HEK293 (cell line): ENCODE results near the gene DMBX1.

Experiments used
- CTCF ChIA-PET: fragments of 350-600 bp; formaldehyde crosslinking; extraction: SDS; loops from one replicate; lab custom pipeline; 2021; ENCODE audit warnings: antibody characterized with exemption; lab: Yijun Ruan, JAX
- POLR2A ChIA-PET: fragments of 300-600 bp; formaldehyde crosslinking; extraction: SDS; loops from one replicate; lab custom pipeline; 2020; ENCODE audit warnings: antibody characterized with exemption, inconsistent platforms; lab: Yijun Ruan, JAX
- H3K27ac ChIP-seq: fragments of 200-500 bp; sonication (Bioruptor generic); 2 replicates; pipeline ENCODE4 v1.5.1; 2014; ENCODE audit warnings: low read depth, low read length, control low read depth, inconsistent platforms; ENCODE audit errors: extremely low read depth
- H3K36me3 ChIP-seq, 2 experiments: fragments of 200-500 bp in 1 of 2; sonication (Bioruptor generic) in 1 of 2; 1 replicate in 1 of 2; 2 replicates in 1 of 2; pipeline ENCODE4 v1.5.1; 2014 to 2017; ENCODE audit warnings: inconsistent platforms in 2 of 2, low read length in 2 of 2; ENCODE audit not compliant: control insufficient read depth in 2 of 2, insufficient read depth in 1 of 2
- H3K4me1 ChIP-seq: fragments of 200-500 bp; sonication (Bioruptor generic); 2 replicates; pipeline ENCODE4 v1.5.1; 2014; ENCODE audit warnings: mild to moderate bottlenecking, low read length, inconsistent platforms; ENCODE audit not compliant: control insufficient read depth, insufficient read depth
- H3K4me3 ChIP-seq: 2 replicates; pipeline ENCODE4 v1.5.1; 2011; ENCODE audit warnings: low read depth, mild to moderate bottlenecking, control low read depth, low read length, moderate library complexity
- H3K9me3 ChIP-seq: fragments of 200-500 bp; sonication (Bioruptor generic); 2 replicates; pipeline ENCODE4 v1.5.1; 2014; ENCODE audit warnings: low read depth, low read length, inconsistent platforms; ENCODE audit not compliant: control insufficient read depth, insufficient read depth
- BCL11B ChIP-seq: fragments of 450-650 bp; formaldehyde crosslinking; IDR thresholded peaks from 2 replicates; pipeline ENCODE4 v1.5.1; 2016; ENCODE audit warnings: low read depth, missing biosample characterization, missing genetic modification characterization
- EGR2 ChIP-seq: fragments of 450-650 bp; formaldehyde crosslinking; IDR thresholded peaks from 2 replicates; pipeline ENCODE4 v1.5.1; 2016; ENCODE audit warnings: low read depth, missing biosample characterization, missing genetic modification characterization
- KLF1 ChIP-seq: fragments of 450-650 bp; formaldehyde crosslinking; IDR thresholded peaks from 2 replicates; pipeline ENCODE4 v1.5.1; 2016; ENCODE audit warnings: missing biosample characterization, missing genetic modification characterization
- SCRT1 ChIP-seq: fragments of 450-650 bp; formaldehyde crosslinking; IDR thresholded peaks from 2 replicates; pipeline ENCODE4 v1.5.1; 2016; ENCODE audit warnings: missing biosample characterization, missing genetic modification characterization, borderline replicate concordance
- ZBTB17 ChIP-seq: fragments of 450-650 bp; formaldehyde crosslinking; IDR thresholded peaks from 2 replicates; pipeline ENCODE4 v1.5.1; 2016; ENCODE audit warnings: missing biosample characterization, missing genetic modification characterization
- ZNF155 ChIP-seq: fragments of 450-650 bp; formaldehyde crosslinking; IDR thresholded peaks from 2 replicates; pipeline ENCODE4 v1.5.1; 2016; ENCODE audit warnings: missing biosample characterization, missing genetic modification characterization
- ZNF221 ChIP-seq: fragments of 450-650 bp; formaldehyde crosslinking; IDR thresholded peaks from 2 replicates; pipeline ENCODE4 v1.5.1; 2017; ENCODE audit warnings: missing biosample characterization, missing genetic modification characterization, borderline replicate concordance
- ZNF239 ChIP-seq: fragments of 450-650 bp; formaldehyde crosslinking; IDR thresholded peaks from 2 replicates; pipeline ENCODE4 v1.5.1; 2016; ENCODE audit warnings: missing biosample characterization, missing genetic modification characterization
- ZNF292 ChIP-seq: fragments of 450-650 bp; formaldehyde crosslinking; IDR thresholded peaks from 2 replicates; pipeline ENCODE4 v1.5.1; 2016; ENCODE audit warnings: low read depth, missing biosample characterization, missing genetic modification characterization, borderline replicate concordance
- ZNF391 ChIP-seq: fragments of 450-650 bp; formaldehyde crosslinking; IDR thresholded peaks from 2 replicates; pipeline ENCODE4 v1.5.1; 2016; ENCODE audit warnings: low read depth, missing biosample characterization, missing genetic modification characterization, borderline replicate concordance
- ZNF658 ChIP-seq: fragments of 450-650 bp; formaldehyde crosslinking; IDR thresholded peaks from 2 replicates; pipeline ENCODE4; 2016; ENCODE audit warnings: missing biosample characterization, missing genetic modification characterization
- ZNF660 ChIP-seq: fragments of 450-650 bp; IDR thresholded peaks from 2 replicates; pipeline ENCODE4 v1.5.1; 2018; ENCODE audit warnings: missing biosample characterization, mild to moderate bottlenecking, missing genetic modification characterization
- ZNF76 ChIP-seq: fragments of 450-650 bp; formaldehyde crosslinking; IDR thresholded peaks from 2 replicates; pipeline ENCODE4; 2016; ENCODE audit warnings: low read depth, missing biosample characterization, missing genetic modification characterization, borderline replicate concordance
- TF ChIP-seq, protein P1 (sequence below): fragments of 450-650 bp; formaldehyde crosslinking; IDR thresholded peaks from 2 replicates; pipeline ENCODE4 v1.5.1; 2016; ENCODE audit warnings: missing biosample characterization, missing genetic modification characterization
- TF ChIP-seq, protein P2 (sequence below): fragments of 450-650 bp; formaldehyde crosslinking; IDR thresholded peaks from 2 replicates; pipeline ENCODE4 v1.5.1; 2016; ENCODE audit warnings: missing biosample characterization, missing genetic modification characterization
- TF ChIP-seq, protein P3 (sequence below): fragments of 450-650 bp; formaldehyde crosslinking; IDR thresholded peaks from 2 replicates; pipeline ENCODE4 v1.5.1; 2016; ENCODE audit warnings: missing biosample characterization, missing genetic modification characterization
- TF ChIP-seq, protein P4 (sequence below): fragments of 450-650 bp; formaldehyde crosslinking; conservative IDR thresholded peaks from 2 replicates; pipeline ENCODE4 v1.5.1; 2016; ENCODE audit warnings: low read depth, missing biosample characterization, missing genetic modification characterization

The DMBX1 gene

DNA sequence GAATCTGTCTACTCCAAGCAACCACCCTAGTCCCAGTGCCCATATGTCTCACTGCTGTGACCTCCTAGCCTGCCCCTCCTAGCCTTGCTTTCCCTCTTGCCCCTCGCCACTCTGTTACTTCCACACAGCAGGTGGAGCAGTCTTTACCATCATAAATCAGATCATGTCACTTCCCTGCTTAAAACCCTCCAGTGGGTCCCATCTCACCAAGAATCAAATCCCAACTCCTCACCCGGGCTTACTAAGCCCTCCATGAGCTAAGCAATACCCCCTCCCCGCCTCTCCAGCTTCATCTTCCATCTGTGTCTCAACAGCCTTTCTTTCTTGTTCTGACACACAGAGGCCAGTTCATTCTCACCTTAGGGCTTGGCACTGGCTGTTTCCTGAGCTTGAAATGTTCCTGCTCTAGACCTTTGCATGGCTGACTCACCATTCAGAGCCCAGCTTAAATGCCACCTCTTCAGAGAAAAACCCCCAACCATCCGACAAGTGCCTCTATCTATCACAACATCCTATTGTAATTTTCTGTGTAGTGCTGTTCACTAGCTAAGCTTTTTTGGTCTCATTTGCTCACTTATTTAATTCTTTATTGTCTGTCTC lies 39.5 kb downstream of the DMBX1 start (continued):
- TF ChIP-seq, protein P1, sequence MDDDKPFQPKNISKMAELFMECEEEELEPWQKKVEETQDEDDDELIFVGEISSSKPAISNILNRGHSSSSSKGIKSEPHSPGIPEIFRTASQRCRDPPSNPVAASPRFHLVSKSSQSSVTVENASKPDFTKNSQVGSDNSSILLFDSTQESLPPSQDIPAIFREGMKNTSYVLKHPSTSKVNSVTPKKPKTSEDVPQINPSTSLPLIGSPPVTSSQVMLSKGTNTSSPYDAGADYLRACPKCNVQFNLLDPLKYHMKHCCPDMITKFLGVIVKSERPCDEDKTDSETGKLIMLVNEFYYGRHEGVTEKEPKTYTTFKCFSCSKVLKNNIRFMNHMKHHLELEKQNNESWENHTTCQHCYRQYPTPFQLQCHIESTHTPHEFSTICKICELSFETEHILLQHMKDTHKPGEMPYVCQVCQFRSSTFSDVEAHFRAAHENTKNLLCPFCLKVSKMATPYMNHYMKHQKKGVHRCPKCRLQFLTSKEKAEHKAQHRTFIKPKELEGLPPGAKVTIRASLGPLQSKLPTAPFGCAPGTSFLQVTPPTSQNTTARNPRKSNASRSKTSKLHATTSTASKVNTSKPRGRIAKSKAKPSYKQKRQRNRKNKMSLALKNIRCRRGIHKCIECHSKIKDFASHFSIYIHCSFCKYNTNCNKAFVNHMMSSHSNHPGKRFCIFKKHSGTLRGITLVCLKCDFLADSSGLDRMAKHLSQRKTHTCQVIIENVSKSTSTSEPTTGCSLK (tag by site-specific recombination): no peak
- TF ChIP-seq, protein P2, sequence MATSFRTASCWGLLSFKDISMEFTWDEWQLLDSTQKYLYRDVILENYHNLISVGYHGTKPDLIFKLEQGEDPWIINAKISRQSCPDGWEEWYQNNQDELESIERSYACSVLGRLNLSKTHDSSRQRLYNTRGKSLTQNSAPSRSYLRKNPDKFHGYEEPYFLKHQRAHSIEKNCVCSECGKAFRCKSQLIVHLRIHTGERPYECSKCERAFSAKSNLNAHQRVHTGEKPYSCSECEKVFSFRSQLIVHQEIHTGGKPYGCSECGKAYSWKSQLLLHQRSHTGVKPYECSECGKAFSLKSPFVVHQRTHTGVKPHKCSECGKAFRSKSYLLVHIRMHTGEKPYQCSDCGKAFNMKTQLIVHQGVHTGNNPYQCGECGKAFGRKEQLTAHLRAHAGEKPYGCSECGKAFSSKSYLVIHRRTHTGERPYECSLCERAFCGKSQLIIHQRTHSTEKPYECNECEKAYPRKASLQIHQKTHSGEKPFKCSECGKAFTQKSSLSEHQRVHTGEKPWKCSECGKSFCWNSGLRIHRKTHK (tag by site-specific recombination): no peak
- no peak for TF ChIP-seq ZNF658 (tag by site-specific recombination)
- TF ChIP-seq, all 188 proteins: peak for 0

DNA sequence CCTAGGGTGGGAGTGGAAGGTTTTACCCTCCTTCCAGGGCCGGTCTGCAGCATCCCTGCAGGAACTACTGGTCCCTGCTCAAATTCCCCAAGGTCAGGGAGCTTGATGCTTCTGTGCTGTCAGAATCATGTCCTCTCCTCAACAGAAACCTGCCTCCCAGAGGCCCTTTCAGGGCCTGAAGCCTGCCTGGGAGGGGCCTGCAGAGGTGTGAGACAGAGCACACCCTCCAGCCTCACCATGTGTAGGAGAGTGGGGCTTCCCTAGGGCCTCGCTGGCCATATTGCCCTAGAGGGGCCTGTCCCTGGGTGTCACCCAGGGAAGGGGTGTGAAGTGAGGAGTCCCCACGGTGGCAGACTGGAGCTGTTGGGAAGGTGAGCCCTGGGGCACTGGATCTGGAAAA lies 40.7 kb downstream of the DMBX1 start:
- Histone ChIP-seq H3K9me3 (no peaks in the 10 kb centered on the region), H3K36me3 (no peaks in the 10 kb centered on the region), H3K4me3 (no peak overlapping the region), H3K4me1 (no peaks in the 10 kb centered on the region), H3K27ac (no peak overlapping the region)
- POLR2A ChIA-PET: interaction anchor here (0.6 kb wide), 1 partner anchor 216 kb away, joined by 5 read pairs; no protein-coding TSS in a partner anchor
- CTCF ChIA-PET: interaction anchor here (0.7 to 15.0 kb wide), 13 partner anchors 9 to 194 kb away, joined by 3 to 418 read pairs (median 6); partner anchors contain the start of gene DMBX1
- TF ChIP-seq ZNF155 (tag by site-specific recombination) (no peak), ZNF221 (tag by site-specific recombination) (no peak), ZNF292 (tag by site-specific recombination) (no peak), ZNF239 (tag by site-specific recombination) (no peak), KLF1 (tag by site-specific recombination) (no peak), SCRT1 (no peak), ZNF76 (tag by site-specific recombination) (no peak), ZNF391 (tag by site-specific recombination) (no peak), BCL11B (no peak), EGR2 (tag by site-specific recombination) (no peak)
- TF ChIP-seq, protein P3, sequence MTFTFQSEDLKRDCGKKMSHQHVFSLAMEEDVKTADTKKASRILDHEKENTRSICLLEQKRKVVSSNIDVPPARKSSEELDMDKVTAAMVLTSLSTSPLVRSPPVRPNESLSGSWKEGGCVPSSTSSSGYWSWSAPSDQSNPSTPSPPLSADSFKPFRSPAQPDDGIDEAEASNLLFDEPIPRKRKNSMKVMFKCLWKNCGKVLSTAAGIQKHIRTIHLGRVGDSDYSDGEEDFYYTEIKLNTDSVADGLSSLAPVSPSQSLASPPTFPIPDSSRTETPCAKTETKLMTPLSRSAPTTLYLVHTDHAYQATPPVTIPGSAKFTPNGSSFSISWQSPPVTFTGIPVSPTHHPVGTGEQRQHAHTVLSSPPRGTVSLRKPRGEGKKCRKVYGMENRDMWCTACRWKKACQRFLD (tag by site-specific recombination): no peak

DNA sequence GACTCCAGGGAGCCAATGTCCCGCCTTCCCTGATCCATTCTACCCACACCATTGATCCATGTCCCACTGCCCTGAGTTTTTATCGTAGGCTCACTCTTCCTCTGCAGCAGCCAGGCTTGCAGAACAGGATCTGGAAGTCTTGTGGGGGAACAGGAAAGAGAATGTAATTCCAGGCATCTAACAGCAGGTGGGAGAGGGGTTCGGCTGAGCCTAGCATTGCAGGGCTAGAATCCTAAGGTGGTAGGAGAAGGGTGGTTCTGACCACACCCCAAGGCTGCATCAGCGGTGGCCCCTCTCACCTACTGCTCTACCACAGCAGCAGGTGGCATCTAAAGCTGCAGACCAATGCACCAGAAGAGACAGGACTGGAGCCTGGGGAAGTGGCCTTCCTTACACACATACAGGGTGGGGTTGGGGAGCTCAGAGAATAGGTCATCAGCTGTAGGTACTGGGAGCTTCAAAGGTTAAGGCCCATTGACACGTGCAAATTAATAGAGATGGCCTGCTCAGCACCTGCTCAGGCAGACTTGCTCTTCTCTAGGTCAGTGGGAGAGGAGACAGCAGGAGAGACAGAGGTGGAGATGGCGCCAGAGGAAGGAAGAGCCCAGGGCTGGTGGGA lies 41.3 kb downstream of the DMBX1 start:
- ChIA-PET POLR2A (interaction anchor here (0.6 kb wide), 1 partner anchor 216 kb away, joined by 5 read pairs; no protein-coding TSS in a partner anchor), CTCF (interaction anchor here (0.6 to 15.0 kb wide), 11 partner anchors 9 to 193 kb away, joined by 3 to 418 read pairs (median 6); partner anchors contain the start of gene DMBX1)
- TF ChIP-seq, protein P4, sequence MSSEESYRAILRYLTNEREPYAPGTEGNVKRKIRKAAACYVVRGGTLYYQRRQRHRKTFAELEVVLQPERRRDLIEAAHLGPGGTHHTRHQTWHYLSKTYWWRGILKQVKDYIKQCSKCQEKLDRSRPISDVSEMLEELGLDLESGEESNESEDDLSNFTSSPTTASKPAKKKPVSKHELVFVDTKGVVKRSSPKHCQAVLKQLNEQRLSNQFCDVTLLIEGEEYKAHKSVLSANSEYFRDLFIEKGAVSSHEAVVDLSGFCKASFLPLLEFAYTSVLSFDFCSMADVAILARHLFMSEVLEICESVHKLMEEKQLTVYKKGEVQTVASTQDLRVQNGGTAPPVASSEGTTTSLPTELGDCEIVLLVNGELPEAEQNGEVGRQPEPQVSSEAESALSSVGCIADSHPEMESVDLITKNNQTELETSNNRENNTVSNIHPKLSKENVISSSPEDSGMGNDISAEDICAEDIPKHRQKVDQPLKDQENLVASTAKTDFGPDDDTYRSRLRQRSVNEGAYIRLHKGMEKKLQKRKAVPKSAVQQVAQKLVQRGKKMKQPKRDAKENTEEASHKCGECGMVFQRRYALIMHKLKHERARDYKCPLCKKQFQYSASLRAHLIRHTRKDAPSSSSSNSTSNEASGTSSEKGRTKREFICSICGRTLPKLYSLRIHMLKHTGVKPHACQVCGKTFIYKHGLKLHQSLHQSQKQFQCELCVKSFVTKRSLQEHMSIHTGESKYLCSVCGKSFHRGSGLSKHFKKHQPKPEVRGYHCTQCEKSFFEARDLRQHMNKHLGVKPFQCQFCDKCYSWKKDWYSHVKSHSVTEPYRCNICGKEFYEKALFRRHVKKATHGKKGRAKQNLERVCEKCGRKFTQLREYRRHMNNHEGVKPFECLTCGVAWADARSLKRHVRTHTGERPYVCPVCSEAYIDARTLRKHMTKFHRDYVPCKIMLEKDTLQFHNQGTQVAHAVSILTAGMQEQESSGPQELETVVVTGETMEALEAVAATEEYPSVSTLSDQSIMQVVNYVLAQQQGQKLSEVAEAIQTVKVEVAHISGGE (tag by site-specific recombination): no peak
- TF ChIP-seq, protein P3 (tag by site-specific recombination): no peak
- peak; percentile 54; the same call in 1 of the 2 replicates for TF ChIP-seq KLF1 (tag by site-specific recombination)
- TF ChIP-seq ZBTB17 (tag by site-specific recombination): peak; percentile 68
- TF ChIP-seq ZNF660 (tag by site-specific recombination): no peak
- Histone ChIP-seq H3K27ac (no peak overlapping the region), H3K4me3 (no peak overlapping the region), H3K4me1 (no peaks in the 10 kb centered on the region), H3K9me3 (no peaks in the 10 kb centered on the region), H3K36me3 (no peaks in the 10 kb centered on the region)
